Fibroblast of gingiva (primary cell): ENCODE results near the gene NEK10.
A peak's percentile ranks its signal among the peaks of the same experiment; 100 is the strongest.

ENCODE experiments used
- DNase-seq: peaks from one replicate; pipeline ENCODE4 v3.0.0-alpha.2; 2011; ENCODE audit warnings: low read depth

Gene NEK10

GRCh38 chr3:27108322-27108721, 260.9 kb downstream of the NEK10 start:
- DNase-seq, result no peak

GRCh38 chr3:27105904-27106303, 263.3 kb downstream of the NEK10 start:
- no peak for DNase-seq

GRCh38 chr3:27097182-27097581, 272.0 kb downstream of the NEK10 start:
- no peak for DNase-seq

GRCh38 chr3:27095553-27096222, 273.5 kb downstream of the NEK10 start:
- DNase-seq, result no peak

- no peak for DNase-seq
Measured at GRCh38 chr3:27094721-27095120, 274.5 kb downstream of the NEK10 start.

- peak; percentile 38 for DNase-seq
Measured at GRCh38 chr3:27093771-27094170, 275.4 kb downstream of the NEK10 start.

GRCh38 chr3:27090275-27091041, 278.7 kb downstream of the NEK10 start:
- no peak for DNase-seq

- DNase-seq, result no peak
Measured at GRCh38 chr3:27089645-27090044, 279.5 kb downstream of the NEK10 start.

GRCh38 chr3:27089068-27089467, 280.1 kb downstream of the NEK10 start:
- DNase-seq, result peak; percentile 14

- DNase-seq, result no peak
Measured at GRCh38 chr3:27085829-27086730, 283.1 kb downstream of the NEK10 start.

- no peak for DNase-seq
Measured at GRCh38 chr3:27081992-27082607, 287.1 kb downstream of the NEK10 start.

GRCh38 chr3:27081566-27081965, 287.6 kb downstream of the NEK10 start:
- DNase-seq, result no peak

- no peak for DNase-seq
Measured at GRCh38 chr3:27080258-27080525, 289.0 kb downstream of the NEK10 start.

- DNase-seq, result no peak
Measured at GRCh38 chr3:27079427-27080257, 289.5 kb downstream of the NEK10 start.

GRCh38 chr3:27078246-27078913, 290.8 kb downstream of the NEK10 start:
- no peak for DNase-seq

GRCh38 chr3:27076815-27077630, 292.2 kb downstream of the NEK10 start:
- DNase-seq, result no peak

- no peak for DNase-seq
Measured at GRCh38 chr3:27074914-27075313, 294.3 kb downstream of the NEK10 start.

GRCh38 chr3:27073912-27074311, 295.3 kb downstream of the NEK10 start:
- no peak for DNase-seq

GRCh38 chr3:27072810-27073651, 296.2 kb downstream of the NEK10 start:
- DNase-seq, result no peak
